HG03103 (cell line): ENCODE data around the gene PHF19.

Source experiments
- ATAC-seq: cut with Tn5 transposase; IDR thresholded peaks from one replicate; pipeline ENCODE4 v1.9.1; 2021; ENCODE audit warnings: low read depth; ENCODE audit not compliant: unreplicated experiment

Gene PHF19

DNA sequence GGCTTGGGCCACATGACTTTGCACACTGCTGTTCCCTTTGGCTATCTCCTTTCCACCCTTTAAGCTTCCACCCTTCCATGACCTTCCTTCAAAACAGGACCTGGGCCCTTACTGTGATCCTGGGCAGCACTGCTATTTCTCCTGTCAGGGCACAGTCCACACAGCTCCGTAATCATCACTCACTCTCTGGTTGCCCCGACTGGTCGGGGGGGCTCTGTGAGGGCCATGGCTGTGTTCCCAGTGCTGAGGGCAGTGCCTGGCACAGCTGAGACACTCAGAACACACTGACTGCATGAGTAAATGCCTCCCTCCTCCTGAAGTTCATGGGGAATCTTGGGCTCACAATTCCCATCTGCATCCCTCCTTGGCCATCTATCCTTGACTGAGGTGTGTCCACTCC is 37.4 kb upstream of the PHF19 start:
- no peak for ATAC-seq

DNA sequence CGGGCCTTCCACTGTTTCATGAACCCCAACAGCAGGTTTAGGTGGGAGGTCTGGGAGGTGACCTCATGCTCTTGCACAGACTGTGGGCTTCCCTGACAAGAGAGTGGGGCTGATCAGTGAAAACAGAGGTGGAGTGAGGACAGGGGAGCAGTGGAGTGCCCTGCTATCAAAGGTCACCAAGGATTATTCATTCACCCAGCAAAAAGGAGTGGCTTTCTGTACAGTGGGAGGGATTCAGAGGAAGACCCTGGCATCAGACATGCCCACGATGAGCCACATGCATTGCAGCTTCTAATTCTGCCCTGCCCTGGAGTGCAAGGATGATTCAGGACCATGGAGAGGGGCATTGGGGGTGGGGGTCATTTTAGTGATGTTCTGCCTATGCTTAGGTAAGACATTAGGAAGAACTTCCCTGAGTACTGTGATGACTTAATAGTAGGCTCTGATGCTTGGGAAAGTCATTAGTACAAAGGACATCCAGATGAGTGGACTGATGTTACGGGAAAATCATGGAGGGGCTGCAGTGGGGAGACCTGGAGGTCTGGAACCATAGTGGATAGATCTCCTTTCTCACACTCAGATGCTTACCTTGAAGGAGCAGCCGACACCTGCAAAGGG is 36.8 kb upstream of the PHF19 start:
- ATAC-seq: no peak

DNA sequence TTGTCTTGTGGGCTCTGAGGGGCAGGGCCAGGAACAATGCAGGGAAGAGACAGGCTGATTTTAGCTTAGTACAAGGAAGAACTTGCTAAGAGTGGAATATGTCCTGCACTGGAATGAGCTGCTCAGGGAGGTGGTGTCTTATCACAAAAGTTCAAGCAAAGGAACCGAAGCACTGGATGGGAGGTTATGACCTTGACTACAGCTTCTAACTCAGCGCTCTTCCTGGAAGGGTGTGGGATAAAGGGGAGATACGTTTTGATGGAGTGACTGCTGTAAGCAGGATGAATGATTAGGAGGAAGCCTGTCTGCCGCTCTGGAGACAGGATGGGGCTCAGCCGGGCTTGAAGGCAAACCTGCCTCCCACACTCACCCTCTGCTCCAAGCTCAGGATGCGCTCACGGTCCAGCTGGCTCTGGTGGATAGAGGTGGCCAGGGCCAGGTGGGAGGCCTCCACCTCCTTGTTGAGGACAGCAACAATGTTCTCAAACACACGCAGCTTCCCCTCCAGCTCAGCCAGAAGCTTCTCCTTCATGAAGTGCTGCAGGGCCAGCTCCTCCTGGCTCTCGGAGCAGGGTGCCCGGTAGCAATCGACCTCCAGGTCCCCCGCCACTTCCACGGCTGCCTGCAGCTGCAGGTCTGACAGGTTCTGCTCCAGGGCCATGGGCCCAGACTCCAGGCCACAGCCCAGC is 36.1 kb upstream of the PHF19 start:
- ATAC-seq: no peak

DNA sequence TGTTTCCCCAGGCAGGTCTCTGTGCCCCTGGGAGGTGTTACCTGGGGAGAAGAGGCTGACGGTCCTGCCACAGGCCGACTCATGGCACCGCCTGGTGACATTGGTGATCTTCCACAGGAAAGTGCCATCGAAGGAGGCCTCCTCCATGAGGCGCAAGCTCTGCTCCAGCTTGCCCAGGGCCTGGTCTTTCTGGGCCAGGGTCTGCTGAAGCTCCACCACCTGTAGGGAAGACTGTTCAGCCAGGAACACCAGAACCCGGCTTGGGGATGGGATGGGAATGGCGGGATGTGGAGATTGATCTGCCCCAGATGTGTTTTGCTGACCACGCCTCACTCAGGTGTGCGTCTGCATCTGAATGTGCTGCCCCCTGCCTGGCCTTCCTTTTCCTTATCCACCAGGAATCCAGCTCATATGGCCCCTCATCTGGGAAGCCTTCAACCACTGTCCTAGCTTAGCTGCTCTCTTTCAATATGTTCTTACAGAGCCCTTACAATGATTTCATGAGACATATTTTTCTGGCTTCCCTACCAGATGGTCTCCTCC is 34.4 kb upstream of the PHF19 start:
- no peak for ATAC-seq

DNA sequence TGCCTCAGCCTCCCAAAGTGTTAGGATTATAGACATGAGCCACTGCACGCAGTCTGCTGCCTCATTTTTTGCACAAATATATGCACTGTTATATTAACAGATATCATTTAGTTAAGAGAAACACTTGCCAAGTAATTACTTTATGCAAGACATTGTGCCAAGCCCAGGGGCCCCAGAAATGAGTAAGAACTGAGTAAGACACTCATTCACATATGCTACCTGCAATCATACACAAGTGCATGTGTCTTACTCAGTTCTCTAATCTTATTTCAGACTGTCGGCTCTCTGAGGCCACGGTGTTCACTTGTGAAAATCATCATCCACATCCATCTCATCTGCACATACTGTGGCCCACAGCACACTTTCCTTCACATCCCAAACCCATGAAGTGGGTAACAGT is 33.7 kb upstream of the PHF19 start:
- ATAC-seq: no peak

DNA sequence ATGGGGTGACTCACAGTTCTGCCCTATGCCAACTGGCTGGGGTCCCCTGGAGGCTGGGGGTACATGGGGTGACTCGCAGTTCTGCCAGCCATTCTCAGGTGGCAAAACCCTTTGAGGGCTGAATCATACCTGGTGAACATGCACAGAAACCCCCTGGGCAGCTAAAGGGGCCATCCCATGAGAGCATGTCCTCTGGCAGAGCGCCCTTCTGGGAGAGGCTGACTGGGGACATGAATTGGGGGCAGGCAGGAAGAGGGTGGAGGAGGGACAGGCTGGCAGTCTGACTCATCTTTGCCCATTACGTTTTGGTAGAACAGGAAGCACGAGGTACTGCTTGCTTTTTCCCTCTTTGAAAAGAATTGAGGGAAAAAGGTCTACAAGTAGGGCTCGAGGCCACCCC is 32.9 kb upstream of the PHF19 start:
- ATAC-seq: no peak

DNA sequence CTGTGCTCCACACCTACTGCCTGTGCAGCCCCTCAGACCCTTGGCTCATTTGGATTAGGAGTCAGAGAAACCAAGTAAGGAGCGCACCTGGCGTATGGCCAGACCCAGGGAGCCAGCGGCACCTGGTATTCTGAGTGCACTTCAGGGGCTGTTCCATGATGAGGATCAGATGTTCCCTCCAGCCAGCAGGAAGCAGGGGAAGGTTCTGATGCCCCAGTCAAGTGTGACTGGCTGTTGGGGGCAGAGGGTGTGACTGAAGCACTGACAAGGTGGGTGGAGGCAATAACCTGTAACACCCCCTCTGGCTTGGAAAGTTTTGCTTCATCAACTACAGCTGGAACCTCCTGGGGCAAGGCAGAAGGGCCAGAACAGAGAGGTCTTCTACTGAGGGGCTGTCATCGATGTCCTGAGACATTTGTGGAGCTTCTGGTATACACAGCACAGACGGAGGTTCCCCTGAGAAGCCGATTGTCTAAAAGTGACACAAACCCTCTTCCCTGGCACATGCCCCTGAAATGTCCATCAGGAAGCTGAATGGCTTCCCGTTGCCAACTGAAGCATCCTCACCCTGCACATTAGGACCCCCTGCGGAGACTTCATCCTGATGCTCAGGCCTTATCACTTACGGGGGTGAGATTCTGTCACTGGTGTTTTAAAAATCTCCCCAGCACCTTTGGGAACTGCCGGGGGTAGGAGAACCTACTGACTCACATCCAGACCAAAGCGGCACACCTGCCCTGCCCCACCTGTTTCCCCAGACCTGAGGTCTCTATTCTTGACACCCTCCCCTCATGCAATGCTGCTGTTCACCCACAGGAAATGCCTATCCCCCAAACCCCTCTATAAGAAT is 28.6 kb upstream of the PHF19 start:
- no peak for ATAC-seq

DNA sequence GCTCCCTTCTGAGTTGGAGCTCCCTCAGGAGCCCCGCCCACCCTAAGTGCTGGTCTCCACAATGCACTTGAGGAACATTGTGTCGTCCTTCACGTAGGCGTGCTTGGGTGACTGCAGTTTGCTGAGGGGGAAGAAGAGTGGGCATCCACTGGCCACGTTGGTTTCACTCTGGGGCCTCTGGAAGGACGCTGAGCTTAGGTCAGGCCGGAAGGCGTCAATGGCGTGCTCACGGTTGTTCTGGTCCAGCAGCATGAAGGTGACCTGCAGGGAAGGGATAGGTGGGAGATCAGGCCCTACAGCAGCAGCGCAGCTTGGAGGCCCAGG is 28.0 kb upstream of the PHF19 start:
- no peak for ATAC-seq

DNA sequence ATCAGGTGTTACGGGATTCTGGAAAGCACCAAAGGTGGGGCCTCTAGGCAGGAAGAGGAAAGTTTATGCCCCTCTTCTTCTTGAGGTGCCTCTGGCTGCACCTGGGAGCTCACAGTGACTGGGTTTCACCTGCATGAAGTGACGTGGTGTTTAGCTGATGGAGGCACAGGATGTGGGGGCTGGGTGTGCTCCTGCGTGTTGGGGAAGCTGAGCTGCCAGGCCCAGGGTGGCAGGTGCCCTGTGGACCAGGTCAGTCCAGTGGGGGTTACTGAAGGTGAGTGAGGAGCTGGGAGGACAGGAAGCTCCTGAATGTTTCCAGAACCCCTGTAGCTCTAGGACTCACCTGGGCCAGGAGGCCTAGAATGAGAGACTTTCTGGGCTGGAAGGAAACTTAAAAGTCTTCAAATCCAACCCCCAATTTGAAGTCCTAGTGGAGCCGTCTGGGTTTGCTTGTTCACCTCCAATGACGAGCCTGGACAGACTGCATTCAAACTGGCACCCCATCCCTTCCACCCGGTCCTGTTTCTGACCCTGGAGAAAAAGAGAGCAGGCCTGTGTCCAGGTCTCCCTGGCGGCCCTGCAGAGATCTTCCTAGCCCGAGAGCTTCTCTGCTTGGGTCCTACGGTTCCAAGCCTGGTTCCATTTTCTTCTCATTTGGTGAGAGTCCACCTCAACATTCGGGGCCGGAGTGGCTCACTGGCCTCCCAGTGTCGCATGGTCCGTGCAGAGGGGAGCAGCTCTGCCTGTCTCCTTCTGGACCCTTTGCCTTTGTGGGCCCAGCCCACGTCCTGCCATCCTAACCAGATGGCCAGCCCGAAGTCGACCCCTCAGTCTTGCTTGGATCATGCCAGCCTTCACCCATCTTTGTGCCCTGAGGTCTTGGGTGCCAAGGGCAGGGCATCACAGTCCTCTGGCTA is 27.3 kb upstream of the PHF19 start:
- ATAC-seq: no peak

DNA sequence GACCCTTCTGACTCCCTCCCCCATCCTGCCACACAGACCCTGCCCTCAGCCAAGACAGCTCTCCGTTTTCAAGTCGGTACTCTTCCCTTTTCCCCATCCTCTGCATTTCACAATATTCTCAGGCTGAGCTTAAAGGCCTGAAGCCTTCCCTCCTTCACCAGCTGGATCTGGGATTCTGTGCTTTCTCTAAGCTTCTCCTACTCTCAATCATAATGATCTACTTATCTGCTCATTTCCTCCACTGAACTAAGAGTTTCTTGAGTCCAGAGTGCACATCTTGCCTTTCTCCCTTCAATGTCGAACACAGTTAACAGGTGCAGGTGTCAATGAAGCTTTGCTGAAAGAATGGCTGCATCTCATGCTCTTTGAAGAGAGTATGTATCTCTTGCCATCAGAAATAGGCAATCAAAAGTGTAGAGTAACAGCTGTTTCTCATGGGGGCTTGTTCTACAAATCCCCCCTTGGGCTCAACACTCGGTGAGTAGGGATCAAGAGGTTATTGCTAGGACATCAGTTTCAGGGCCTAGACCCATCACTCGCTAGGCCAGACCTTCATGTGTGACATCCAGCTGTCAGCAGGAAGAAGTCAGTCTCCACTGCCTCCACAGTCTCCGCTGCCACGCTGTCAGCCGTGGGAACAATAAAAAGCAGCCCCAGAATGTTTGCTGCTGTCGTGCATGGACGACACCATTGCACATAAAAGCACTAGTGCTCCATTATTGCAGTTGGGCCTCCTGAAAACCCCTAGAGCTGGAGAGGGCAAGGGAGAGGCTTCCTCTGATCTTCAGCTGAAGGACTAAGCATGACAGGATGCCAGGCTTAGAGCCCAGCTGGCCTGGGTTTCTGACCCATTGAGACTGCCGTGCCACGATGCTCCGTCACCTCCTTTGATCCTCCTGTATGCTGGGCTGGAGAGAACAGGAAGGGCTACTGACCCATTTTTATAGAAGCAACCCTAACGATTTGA is 25.9 kb upstream of the PHF19 start:
- no peak for ATAC-seq

DNA sequence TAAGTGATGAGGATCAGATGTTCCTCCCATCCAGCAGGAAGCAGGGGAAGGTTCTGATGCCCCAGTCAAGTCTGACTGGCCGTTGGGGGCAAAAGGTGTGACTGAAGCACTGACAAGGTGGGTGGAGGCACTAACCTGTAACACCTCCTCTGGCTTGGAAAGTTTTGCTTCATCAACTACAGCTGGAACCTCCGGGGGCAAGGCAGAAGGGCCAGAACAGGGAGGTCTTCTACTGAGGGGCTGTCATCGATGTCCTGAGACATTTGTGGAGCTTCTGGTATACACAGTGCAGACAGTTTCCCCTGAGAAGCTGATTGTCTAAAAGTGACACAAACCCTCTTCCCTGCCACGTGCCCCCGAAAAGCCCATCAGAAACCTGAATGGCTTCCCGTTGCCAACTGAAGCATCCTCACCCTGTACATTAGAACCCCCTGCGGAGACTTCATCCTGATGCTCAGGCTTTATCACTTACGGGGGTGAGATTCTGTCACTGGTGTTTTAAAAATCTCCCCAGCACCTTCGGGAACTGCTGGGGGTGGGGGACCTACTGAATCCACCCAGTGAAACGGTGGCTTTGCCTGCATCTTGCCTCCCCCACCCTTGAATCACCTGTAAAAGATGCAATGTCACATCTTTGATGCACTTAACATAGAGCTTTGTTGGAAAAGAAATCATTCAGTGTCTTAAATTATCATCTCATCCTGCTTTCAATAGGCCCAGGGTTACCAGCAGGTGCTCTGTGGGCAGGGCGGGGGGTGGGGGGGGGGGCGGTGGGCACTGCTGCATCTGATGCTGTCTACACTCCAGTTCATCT is 25.0 kb upstream of the PHF19 start:
- ATAC-seq: no peak

DNA sequence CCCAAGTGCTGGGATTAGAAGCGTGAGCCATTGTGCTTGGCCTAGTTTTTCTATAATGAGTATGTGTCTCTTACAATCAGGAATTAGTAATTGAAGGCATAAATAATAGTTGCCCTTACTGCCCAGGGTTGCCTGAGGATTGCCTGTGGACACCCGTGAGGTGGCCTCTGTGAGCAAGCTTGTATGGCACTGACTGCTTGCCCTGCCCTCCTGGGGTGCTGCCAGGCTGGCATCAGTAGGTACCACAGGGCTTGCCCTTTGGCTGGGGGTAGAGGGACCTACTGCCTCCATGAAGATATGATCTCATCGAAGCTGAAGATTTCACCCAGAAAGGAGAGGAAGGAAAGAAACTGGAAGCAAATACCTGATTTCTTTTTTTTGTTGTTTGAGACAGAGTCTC is 23.8 kb upstream of the PHF19 start:
- ATAC-seq: no peak

DNA sequence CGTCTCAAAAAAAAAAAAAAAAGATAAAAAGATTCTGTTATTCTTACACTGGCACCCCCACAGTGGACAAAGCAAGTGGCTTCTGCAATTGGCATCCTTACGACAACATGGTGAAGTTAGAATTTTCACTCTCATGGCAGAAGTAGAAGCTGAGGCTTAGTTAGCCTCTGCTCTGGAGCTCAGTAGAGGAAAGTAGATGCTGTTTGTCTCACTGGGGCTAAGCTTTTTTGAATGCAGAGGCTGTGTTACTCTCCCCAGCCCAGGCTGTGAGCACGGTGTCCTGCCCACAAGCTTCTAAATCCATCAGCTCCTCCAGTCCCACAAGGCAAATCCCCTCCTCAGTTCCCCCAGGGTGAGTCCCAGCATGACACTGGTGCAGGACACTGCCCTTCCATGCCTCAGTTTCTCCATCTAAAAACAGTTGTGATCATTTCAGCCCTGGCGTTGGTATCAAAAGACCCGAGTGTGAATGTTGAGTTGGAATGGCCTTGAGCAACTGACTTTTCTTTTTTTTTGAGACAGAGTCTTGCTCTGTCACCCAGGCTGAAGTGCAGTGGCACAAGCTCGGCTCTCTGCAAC is 22.6 kb upstream of the PHF19 start:
- ATAC-seq: no peak

DNA sequence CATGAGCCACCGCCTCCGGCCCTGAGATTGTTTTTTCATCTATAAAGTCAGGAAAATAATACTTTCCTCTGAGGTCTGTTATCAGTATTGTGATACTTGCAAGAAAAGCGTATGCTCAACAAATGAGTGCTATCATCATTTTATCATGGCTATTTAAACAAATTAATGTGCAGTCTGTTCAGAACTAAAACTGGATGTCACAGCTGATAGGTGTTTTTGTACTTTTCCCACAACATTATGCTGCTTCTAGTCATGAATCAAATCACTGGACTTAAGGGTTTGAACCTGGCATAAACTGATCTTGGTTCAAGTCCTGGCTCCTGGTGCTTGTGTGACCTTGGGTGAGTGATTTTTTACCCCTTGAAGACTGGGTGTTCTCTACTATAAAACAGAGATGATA is 21.4 kb upstream of the PHF19 start:
- no peak for ATAC-seq

DNA sequence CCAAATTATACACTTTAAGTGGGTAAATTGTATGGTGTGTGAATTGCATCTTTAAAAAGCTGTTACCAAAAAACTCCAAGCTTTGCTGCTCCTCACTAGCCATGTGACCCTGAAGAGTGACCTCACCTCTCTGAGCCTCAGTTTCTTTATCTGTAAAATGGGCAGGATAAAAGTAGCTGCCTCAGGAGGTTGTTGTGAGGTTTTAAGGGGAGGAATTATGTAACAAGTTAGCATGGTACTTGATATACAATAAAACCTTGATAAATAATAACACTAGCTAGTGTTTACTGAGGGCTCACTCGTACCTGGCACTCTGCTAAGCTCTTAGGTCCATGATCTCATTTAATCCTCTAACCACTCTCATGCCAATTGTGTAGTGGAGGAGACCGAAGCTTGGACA is 19.0 kb upstream of the PHF19 start:
- ATAC-seq: no peak

DNA sequence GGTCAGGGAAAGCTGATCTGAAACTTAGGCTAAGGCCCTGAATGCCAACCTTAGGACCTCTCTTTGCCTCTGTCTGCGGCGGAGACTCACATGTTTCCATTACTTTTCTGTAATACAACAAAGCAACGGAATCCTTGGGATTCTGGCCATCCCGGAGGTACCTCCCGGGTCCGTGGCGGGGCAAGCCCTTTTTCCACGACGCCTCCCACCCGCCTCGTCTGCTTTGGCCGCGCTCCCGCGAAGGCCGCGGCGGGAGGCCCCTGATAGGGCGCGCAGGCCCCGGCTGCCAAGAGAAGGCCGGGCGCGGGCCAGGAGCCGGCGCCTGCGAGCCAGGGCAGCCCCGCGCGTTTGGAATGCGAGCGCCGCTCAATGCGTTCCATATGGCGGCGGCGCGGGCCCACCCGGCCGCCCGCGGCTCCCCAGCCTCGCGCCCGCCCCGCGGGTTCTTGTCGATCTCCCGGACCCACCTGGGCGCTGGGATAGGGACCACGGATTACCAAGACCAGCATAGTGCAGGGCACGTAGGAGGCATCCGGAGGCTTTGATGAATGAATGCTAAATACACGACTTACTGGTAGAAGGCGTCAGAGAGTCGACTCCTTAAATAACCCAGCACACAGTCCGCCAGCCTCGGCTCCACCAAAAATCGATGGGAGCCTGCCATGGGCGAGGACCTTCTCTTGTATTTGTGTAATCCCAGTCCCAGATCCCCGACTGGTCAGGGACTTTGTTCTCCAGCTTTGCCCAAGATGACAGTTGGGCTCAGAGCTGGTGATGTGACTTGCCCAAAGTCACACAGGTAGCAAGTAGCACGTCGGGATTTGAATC is 17.5 kb upstream of the PHF19 start:
- ATAC-seq: no peak

DNA sequence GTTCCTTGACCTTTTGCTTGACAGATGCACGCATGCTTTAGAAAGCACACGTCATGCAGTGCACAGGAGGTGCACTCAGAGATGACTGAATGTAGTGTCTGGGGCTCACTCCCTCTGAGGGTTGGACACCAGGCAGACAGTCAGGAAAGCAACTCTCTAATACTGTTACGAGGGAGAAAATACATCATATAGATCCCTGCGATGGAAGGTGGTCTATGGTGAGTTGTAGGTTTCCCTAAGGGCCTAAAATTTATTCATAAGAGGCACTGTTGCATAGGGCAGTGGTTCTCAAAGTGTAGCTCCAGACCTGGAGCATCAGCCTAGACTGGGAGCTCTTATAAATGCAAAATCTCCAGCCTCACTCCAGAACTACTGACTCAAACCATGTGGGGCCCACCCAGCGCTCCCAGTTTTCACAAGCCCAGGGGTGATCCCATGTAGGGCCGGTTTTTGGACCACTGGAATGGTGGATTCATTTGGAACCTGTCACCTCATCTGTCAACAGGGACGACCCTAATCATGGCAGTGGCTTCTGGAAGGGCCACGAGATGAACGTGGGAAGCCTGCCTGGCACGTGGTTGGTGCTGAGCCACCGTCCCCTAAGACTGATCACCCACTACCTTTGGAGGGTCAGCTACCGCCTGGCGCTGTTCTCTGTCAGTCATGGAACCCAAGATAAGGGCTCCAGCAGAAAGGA is 16.8 kb upstream of the PHF19 start:
- ATAC-seq: no peak
